SU-DHL-6 (cell line): ENCODE measurements around the gene TDRD7.

ENCODE experiments used
- H2AFZ ChIP-seq: fragments of 200-600 bp; sonication (generic); 2 replicates; pipeline ENCODE4 v1.6.1; 2014; ENCODE audit warnings: low read depth, mild to moderate bottlenecking, moderate library complexity, mixed read lengths, antibody characterized with exemption, low read length; ENCODE audit not compliant: severe bottlenecking
- H3F3A ChIP-seq: fragments of 200-600 bp; shearing (Covaris generic); 2 replicates; pipeline ENCODE4 v1.6.0; 2016; ENCODE audit warnings: antibody characterized with exemption, mild to moderate bottlenecking; ENCODE audit not compliant: insufficient read depth
- H3K27ac ChIP-seq: fragments of 200-600 bp; sonication (generic); 2 replicates; pipeline ENCODE4 v1.5.1; 2016; ENCODE audit warnings: low read depth, mild to moderate bottlenecking, low read length, moderate library complexity, mixed read lengths
- H3K27me3 ChIP-seq: fragments of 200-600 bp; sonication (generic), shearing (Covaris generic); 2 replicates; pipeline ENCODE4 v1.6.0; 2014; ENCODE audit warnings: mild to moderate bottlenecking, low read length
- H3K36me3 ChIP-seq: fragments of 200-600 bp; sonication (generic); 2 replicates; pipeline ENCODE4 v1.6.1; 2014; ENCODE audit warnings: mild to moderate bottlenecking, low read length, mixed read lengths
- H3K4me2 ChIP-seq: fragments of 300-600, 200-600 bp; shearing (Covaris generic), sonication (generic); 2 replicates; pipeline ENCODE4 v1.6.0; 2014; ENCODE audit warnings: low read length, low read depth, mild to moderate bottlenecking; ENCODE audit not compliant: poor library complexity, severe bottlenecking
- H3K4me3 ChIP-seq: fragments of 200-600 bp; sonication (generic); 2 replicates; pipeline ENCODE4 v1.5.1; 2014; ENCODE audit warnings: antibody characterized with exemption, low read length, mild to moderate bottlenecking, mixed read lengths; ENCODE audit not compliant: insufficient read depth, poor library complexity, severe bottlenecking
- H3K79me2 ChIP-seq: fragments of 200-600 bp; sonication (generic); 2 replicates; pipeline ENCODE4 v1.6.1; 2014; ENCODE audit warnings: mild to moderate bottlenecking, low read length, moderate library complexity; ENCODE audit not compliant: insufficient read depth
- H3K9ac ChIP-seq: fragments of 200-600 bp; sonication (generic); 2 replicates; pipeline ENCODE4 v1.7.0; 2014; ENCODE audit warnings: mild to moderate bottlenecking, low read length
- H3K9me2 ChIP-seq: fragments of 200-600 bp; sonication (generic); replicated peaks from 2 replicates; pipeline ENCODE4 v1.6.1; 2014; ENCODE audit warnings: low read length; ENCODE audit not compliant: insufficient read depth
- H3K9me3 ChIP-seq: fragments of 200-600 bp; sonication (generic); 2 replicates; pipeline ENCODE4 v1.6.1; 2014; ENCODE audit warnings: low read length, mixed read lengths; ENCODE audit not compliant: insufficient read depth
- H4K20me1 ChIP-seq: fragments of 200-600 bp; sonication (generic); 2 replicates; pipeline ENCODE4 v1.6.1; 2014; ENCODE audit warnings: low read depth, mild to moderate bottlenecking, antibody characterized with exemption, low read length, moderate library complexity, mixed read lengths
- CTCF ChIP-seq: fragments of 200-600 bp; sonication (generic); IDR thresholded peaks from one replicate; pipeline ENCODE4 v1.5.1; 2017; ENCODE audit warnings: antibody characterized with exemption, mild to moderate bottlenecking, low read length, moderate library complexity; ENCODE audit not compliant: insufficient read depth, poor library complexity, severe bottlenecking
- EZH2phosphoT487 ChIP-seq: fragments of 200-600 bp; sonication (generic), shearing (Covaris generic); conservative IDR thresholded peaks from 2 replicates; pipeline ENCODE4 v1.6.1; 2018; ENCODE audit warnings: mild to moderate bottlenecking, antibody characterized with exemption, low read length, moderate library complexity, mixed read lengths

The TDRD7 gene

DNA sequence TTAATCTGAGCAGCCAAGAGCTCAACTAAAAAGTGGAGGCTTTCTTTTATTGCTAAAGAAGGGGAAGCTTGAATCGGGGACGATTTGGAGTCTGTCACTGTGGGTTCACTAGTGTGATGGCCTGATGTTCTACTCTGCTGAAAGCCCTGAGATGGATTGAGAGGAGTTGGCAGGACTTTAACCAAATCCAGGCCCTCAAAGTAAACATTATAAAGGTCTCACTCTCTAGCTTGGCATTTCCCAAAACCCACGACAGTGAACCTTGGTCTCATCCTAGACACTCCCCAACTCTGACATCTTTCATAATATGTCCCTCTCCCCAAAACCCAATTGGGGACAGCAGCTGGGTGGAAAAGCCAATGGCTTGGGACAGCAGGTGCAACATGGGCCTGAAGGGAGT, 122.3 kb downstream of the TDRD7 start:
- Histone ChIP-seq H3K27ac (no peak overlapping the region), H2AFZ (no peak overlapping the region), H3K9ac (no peak overlapping the region), H3K9me3 (no peaks in the 10 kb centered on the region), H4K20me1 (no peaks in the 10 kb centered on the region), H3K27me3 (0 out of 2 replicates have a peak, but pooled peaks cover 5% of the 10 kb centered on the region), H3K4me2 (no peak overlapping the region), H3F3A (no peaks in the 10 kb centered on the region), H3K79me2 (no peaks in the 10 kb centered on the region), H3K36me3 (no peaks in the 10 kb centered on the region), H3K9me2 (no peaks in the 10 kb centered on the region), H3K4me3 (no peak overlapping the region)
- TF ChIP-seq EZH2phosphoT487 (no peak), CTCF (no peak)

GRCh38 chr9:97534961-97535594, 123.2 kb downstream of the TDRD7 start:
- H3K36me3 ChIP-seq = no peaks in the 10 kb centered on the region
- H4K20me1 ChIP-seq = no peaks in the 10 kb centered on the region
- H3K4me3 ChIP-seq = no peak overlapping the region
- H3K27me3 ChIP-seq = 0 out of 2 replicates have a peak, but pooled peaks cover 5% of the 10 kb centered on the region
- H3K4me2 ChIP-seq = no peak overlapping the region
- no peaks in the 10 kb centered on the region for H3K79me2 ChIP-seq
- no peaks in the 10 kb centered on the region for H3K9me2 ChIP-seq
- H2AFZ ChIP-seq = no peak overlapping the region
- no peaks in the 10 kb centered on the region for H3F3A ChIP-seq
- H3K9me3 ChIP-seq = no peaks in the 10 kb centered on the region
- no peak for TF ChIP-seq EZH2phosphoT487
- TF ChIP-seq CTCF = no peak
- H3K9ac ChIP-seq = no peak overlapping the region
- no peak overlapping the region for H3K27ac ChIP-seq

- H3K36me3 ChIP-seq = no peaks in the 10 kb centered on the region
- TF ChIP-seq EZH2phosphoT487 (no peak), CTCF (no peak)
- no peaks in the 10 kb centered on the region for H3K79me2 ChIP-seq
- H3K9ac ChIP-seq = no peak overlapping the region
- no peak overlapping the region for H3K4me2 ChIP-seq
- H4K20me1 ChIP-seq = no peaks in the 10 kb centered on the region
- no peaks in the 10 kb centered on the region for H3K9me2 ChIP-seq
- no peak overlapping the region for H3K4me3 ChIP-seq
- no peak overlapping the region for H2AFZ ChIP-seq
- H3F3A ChIP-seq = no peaks in the 10 kb centered on the region
- no peaks in the 10 kb centered on the region for H3K9me3 ChIP-seq
- H3K27ac ChIP-seq = no peak overlapping the region
- 0 out of 2 replicates have a peak, but pooled peaks cover 5% of the 10 kb centered on the region for H3K27me3 ChIP-seq
Observed at GRCh38 chr9:97535771-97536170, 123.9 kb downstream of the TDRD7 start.
